ENCODE data around the gene CSPG5. TPM values are rescaled to one million over a fixed set of nuclear protein-coding genes. Genes with fewer than 3 reads are reported as not detected.

The CSPG5 gene
- total RNA-seq, 2 donors from 2014 or later: 0.14 to 0.92 TPM

GRCh38 chr3:47603332-47603731 is 24.7 kb upstream of the CSPG5 start:
- DNase-seq (ENCODE audit: low spot score) (no peak), ATAC-seq (ENCODE audit: insufficient number of reproducible peaks, low FRiP score, low read depth) (no peak)
- Histone ChIP-seq H3K4me3 (no peak overlapping the region), H3K36me3 (peaks cover 3% of the 10 kb centered on the region), H3K27me3 (replicated peaks; ENCODE audit: insufficient read depth) (no peaks in the 10 kb centered on the region), H3K27ac (no peak overlapping the region), H3K4me1 (ENCODE audit: control insufficient read depth in 1 of 2, low read depth in 2 of 2) (no peaks in the 10 kb centered on the region), H3K9me3 (no peaks in the 10 kb centered on the region)
- no peak for TF ChIP-seq CTCF (IDR thresholded peaks at IDR 0.05)

- TF ChIP-seq CTCF (IDR thresholded peaks at IDR 0.05): no peak
- no peak overlapping the region for H3K4me3 ChIP-seq
- no peak overlapping the region for H3K27ac ChIP-seq
- ATAC-seq (ENCODE audit: insufficient number of reproducible peaks, low FRiP score, low read depth) (no peak), DNase-seq (ENCODE audit: low spot score) (no peak)
- peaks cover 3% of the 10 kb centered on the region for H3K36me3 ChIP-seq
- no peaks in the 10 kb centered on the region for H3K9me3 ChIP-seq
- no peaks in the 10 kb centered on the region for H3K4me1 ChIP-seq (ENCODE audit: control insufficient read depth in 1 of 2, low read depth in 2 of 2)
- H3K27me3 ChIP-seq (replicated peaks; ENCODE audit: insufficient read depth): no peaks in the 10 kb centered on the region
Measured at GRCh38 chr3:47601281-47601680, 22.6 kb upstream of the CSPG5 start.

GRCh38 chr3:47594792-47595191 is 16.1 kb upstream of the CSPG5 start:
- Histone ChIP-seq H3K4me3 (no peak overlapping the region), H3K9me3 (no peaks in the 10 kb centered on the region), H3K27ac (no peak overlapping the region), H3K27me3 (replicated peaks; ENCODE audit: insufficient read depth) (no peaks in the 10 kb centered on the region), H3K4me1 (ENCODE audit: control insufficient read depth in 1 of 2, low read depth in 2 of 2) (no peaks in the 10 kb centered on the region), H3K36me3 (peaks cover 9% of the 10 kb centered on the region)
- no peak for DNase-seq (ENCODE audit: low spot score)
- ATAC-seq (ENCODE audit: insufficient number of reproducible peaks, low FRiP score, low read depth): no peak
- no peak for TF ChIP-seq CTCF (IDR thresholded peaks at IDR 0.05)

- no peak for TF ChIP-seq CTCF (IDR thresholded peaks at IDR 0.05)
- no peaks in the 10 kb centered on the region for H3K27me3 ChIP-seq (replicated peaks; ENCODE audit: insufficient read depth)
- no peaks in the 10 kb centered on the region for H3K9me3 ChIP-seq
- DNase-seq (ENCODE audit: low spot score) (no peak), ATAC-seq (ENCODE audit: insufficient number of reproducible peaks, low FRiP score, low read depth) (no peak)
- peaks cover 22% of the 10 kb centered on the region for H3K36me3 ChIP-seq
- no peak overlapping the region for H3K4me3 ChIP-seq
- H3K4me1 ChIP-seq (ENCODE audit: control insufficient read depth in 1 of 2, low read depth in 2 of 2): no peaks in the 10 kb centered on the region
- H3K27ac ChIP-seq: no peak overlapping the region
Measured at GRCh38 chr3:47592066-47592795, 13.6 kb upstream of the CSPG5 start.

- H3K4me3 ChIP-seq: no peak overlapping the region
- peaks cover 22% of the 10 kb centered on the region for H3K36me3 ChIP-seq
- no peaks in the 10 kb centered on the region for H3K4me1 ChIP-seq (ENCODE audit: control insufficient read depth in 1 of 2, low read depth in 2 of 2)
- no peak for ATAC-seq (ENCODE audit: insufficient number of reproducible peaks, low FRiP score, low read depth)
- no peaks in the 10 kb centered on the region for H3K9me3 ChIP-seq
- no peak for TF ChIP-seq CTCF (IDR thresholded peaks at IDR 0.05)
- H3K27me3 ChIP-seq (replicated peaks; ENCODE audit: insufficient read depth): no peaks in the 10 kb centered on the region
- no peak overlapping the region for H3K27ac ChIP-seq
- DNase-seq (ENCODE audit: low spot score): no peak
Measured at GRCh38 chr3:47590216-47590615, 11.6 kb upstream of the CSPG5 start.
